LNCaP clone FGC (cell line): ENCODE results near the gene ST3GAL2.
A peak's percentile ranks its signal among the peaks of the same experiment; 100 is the strongest.
"Not testable (repeated sequence)": the region's sequence is repeated elsewhere in the genome, so short reads cannot be mapped to it uniquely, and the experiment has no call there.

Experiments
- DNase-seq: peaks from one replicate; pipeline ENCODE4 v3.0.0-alpha.2; 2011; ENCODE audit warnings: low read depth
- H3K4me3 ChIP-seq: 2 replicates; pipeline ENCODE4 v1.5.1; 2011; ENCODE audit warnings: mild to moderate bottlenecking, low read depth, low read length, control low read depth
- TF ChIP-seq, protein P1 (sequence below): IDR thresholded peaks from 2 replicates; pipeline ENCODE4 v1.5.1; 2012; ENCODE audit warnings: mild to moderate bottlenecking; ENCODE audit not compliant: control insufficient read depth, insufficient read depth; ENCODE audit errors: extremely low read depth

Gene ST3GAL2

DNA sequence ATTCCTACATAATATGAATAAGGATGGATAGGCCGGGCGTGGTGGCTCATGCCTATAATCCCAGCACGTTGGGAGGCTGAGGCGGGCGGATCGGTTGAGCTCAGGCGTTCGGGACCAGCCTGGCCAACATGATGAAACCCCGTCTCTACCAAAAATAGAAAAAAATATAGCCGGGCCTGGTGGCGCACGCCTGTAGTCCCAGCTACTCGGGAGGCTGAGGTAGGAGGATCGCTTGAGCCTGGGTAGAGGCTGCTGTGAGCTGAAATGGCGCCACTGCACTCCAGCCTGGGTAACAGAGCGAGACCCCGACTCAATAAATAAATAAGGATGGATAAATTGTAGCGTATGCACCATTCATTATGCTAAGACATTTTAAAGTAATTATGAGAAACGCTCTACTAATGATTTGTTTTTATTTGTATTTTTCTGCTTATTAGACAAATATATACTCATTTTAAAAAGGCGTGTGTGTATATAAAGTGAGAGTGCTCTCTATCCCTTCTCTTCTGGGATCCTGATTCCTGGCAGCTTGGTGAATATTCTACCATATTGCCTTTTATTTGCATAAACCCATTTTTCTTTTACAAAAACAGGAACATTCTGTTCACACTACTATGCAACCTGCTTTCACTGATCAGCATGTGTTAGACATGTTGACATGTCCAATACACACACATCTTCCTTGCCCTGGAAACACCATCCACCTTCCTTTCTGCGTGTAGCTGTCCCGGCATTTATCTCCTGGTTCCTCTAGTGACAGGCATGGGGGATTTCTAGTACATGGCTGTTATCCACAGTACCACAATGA is 65.8 kb downstream of the ST3GAL2 start:
- DNase-seq, result no peak
- no peak overlapping the region for H3K4me3 ChIP-seq
- TF ChIP-seq, protein P1, sequence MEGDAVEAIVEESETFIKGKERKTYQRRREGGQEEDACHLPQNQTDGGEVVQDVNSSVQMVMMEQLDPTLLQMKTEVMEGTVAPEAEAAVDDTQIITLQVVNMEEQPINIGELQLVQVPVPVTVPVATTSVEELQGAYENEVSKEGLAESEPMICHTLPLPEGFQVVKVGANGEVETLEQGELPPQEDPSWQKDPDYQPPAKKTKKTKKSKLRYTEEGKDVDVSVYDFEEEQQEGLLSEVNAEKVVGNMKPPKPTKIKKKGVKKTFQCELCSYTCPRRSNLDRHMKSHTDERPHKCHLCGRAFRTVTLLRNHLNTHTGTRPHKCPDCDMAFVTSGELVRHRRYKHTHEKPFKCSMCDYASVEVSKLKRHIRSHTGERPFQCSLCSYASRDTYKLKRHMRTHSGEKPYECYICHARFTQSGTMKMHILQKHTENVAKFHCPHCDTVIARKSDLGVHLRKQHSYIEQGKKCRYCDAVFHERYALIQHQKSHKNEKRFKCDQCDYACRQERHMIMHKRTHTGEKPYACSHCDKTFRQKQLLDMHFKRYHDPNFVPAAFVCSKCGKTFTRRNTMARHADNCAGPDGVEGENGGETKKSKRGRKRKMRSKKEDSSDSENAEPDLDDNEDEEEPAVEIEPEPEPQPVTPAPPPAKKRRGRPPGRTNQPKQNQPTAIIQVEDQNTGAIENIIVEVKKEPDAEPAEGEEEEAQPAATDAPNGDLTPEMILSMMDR, result no peak

DNA sequence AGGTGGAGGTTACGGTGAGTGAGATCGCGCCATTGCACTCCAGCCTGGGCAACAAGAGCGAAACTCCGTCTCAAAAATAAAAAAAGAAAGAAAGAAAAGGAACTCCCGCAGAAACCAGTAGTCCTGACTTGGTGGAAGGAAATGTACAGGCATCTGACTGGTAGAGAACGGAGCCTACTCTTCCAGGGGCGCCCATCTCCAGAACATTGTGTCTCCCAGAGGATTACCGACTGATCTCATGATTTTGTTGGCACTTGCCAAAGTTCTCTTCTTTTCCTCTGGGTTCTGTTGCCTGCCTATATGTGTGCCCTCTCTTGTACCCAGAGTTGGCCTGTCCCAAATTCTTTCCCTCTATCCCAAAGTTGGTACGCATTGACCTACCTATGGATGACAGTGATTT is 68.0 kb downstream of the ST3GAL2 start:
- DNase-seq, result no peak
- no peak overlapping the region for H3K4me3 ChIP-seq
- TF ChIP-seq, protein P1, result no peak

DNA sequence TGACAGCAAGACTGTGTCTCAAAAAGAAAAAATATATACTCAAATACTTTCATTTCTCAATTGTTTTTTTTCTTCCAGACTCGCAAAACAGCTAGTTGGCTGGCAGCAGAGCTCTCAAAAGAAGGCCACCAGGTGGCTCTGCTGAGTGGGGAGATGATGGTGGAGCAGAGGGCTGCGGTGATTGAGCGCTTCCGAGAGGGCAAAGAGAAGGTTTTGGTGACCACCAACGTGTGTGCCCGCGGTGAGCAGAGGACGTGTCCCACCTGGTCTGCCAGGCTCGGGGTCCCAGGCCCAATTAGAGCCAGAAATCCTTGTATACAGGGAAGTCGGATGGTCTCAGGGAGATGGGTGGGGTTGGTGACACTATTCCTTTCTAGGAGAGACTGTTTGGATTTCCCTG is 68.8 kb downstream of the ST3GAL2 start:
- not testable (repeated sequence) for DNase-seq, H3K4me3 ChIP-seq
- TF ChIP-seq, protein P1, result peak; percentile 47

DNA sequence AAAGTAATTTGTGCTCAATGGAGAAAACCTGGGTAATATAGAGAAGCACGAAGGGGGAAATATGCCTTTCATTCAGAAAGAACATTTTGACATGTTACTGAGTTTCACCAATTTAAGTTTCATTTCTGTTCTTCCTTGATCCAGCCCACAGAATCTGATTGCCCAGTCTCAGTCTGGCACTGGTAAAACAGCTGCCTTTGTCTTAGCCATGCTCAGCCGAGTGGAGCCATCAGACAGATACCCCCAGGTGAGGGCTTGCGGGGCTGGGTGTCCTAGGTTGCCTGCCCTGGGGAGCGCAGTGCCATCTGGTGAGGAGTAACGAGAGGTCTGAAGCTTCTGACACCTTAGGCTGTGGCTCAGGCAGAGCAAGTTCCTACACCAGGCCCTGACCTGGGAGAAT is 74.5 kb downstream of the ST3GAL2 start:
- H3K4me3 ChIP-seq, result no peak overlapping the region
- TF ChIP-seq, protein P1, result no peak
- DNase-seq, result no peak

DNA sequence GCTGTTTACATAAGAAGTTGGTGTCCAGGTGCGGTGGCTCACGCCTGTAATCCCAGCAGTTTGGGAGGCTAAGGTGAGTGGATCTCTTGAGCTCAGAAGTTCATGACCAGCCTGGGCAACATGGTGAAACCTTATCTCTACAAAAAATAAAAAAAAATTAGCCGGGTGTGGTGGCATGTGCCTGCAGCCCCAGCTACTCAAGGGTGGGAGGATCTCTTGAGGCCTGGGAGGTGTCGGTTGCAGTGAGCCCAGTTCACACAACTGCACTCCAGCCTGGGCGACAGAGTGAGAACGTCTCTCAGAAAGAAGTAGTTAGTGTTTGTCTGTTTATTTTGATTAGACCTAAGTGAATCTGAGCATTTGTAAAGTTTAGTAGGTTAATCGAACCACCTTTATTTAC is 79.3 kb downstream of the ST3GAL2 start:
- TF ChIP-seq, protein P1, result no peak
- no peak overlapping the region for H3K4me3 ChIP-seq
- DNase-seq, result no peak

DNA sequence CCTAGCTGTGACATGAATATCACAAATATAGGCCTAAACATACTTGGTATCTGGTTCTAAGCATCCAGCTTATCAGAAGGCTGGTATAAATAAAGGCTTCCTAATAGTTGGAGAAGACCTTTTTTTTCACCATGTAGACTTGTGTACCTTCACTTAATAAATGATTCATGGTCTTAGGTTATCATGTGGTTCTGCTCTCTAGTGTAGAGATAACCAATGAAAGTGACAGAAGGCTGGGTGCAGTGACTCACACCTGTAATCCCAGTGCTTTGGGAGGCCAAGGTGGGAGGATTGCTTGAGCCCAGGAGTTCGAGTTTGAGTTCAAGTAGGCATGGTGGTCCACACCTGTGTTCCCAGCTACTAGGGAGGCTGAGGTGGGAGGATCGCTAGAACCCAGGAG is 89.1 kb downstream of the ST3GAL2 start:
- TF ChIP-seq, protein P1, result no peak
- no peak for DNase-seq
- H3K4me3 ChIP-seq, result no peak overlapping the region

DNA sequence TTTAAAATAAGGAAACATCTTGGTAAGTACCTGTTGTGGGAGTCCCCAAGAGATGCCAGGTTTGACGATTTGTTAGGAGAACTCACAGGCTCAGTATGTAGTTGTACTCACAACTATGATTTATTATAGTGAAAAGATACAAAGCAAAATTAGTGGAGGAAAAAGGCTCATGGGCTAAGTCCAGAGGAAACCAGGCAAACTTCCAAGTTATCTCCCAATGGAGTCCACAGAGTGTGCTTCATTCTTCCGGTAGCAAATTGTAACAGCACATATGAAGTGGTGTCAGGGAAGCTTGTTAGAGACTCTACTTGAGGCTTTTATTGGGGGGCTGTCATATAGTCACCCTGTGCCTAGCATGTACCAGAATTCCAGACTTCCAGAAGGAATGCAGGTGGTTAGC is 89.9 kb downstream of the ST3GAL2 start:
- TF ChIP-seq, protein P1, result no peak
- DNase-seq, result no peak

More for the DNA sequence above, 89.9 kb downstream of the ST3GAL2 start:
- H3K4me3 ChIP-seq, result no peak overlapping the region
